Stomach smooth muscle (tissue), 2 donors: ENCODE data around the gene TRPM2.

Experiments used
- H3K27ac ChIP-seq: one replicate; pipeline ENCODE4 v1.7.0; 2013; ENCODE audit warnings: mild to moderate bottlenecking, low read length, inconsistent platforms
- H3K27me3 ChIP-seq, 2 donors: one replicate each; pipeline ENCODE4 v1.7.0; 2013; ENCODE audit warnings: low read length in 2 of 2; ENCODE audit not compliant: insufficient read depth in 2 of 2, control insufficient read depth in 1 of 2
- H3K36me3 ChIP-seq, 2 donors: one replicate each; pipeline ENCODE4 v1.7.0; 2013; ENCODE audit warnings: low read length in 2 of 2; ENCODE audit not compliant: control insufficient read depth in 2 of 2, insufficient read depth in 2 of 2
- H3K4me1 ChIP-seq: one replicate; pipeline ENCODE4 v1.7.0; 2013; ENCODE audit warnings: low read length; ENCODE audit not compliant: control insufficient read depth, insufficient read depth
- H3K4me3 ChIP-seq, 2 donors: one replicate each; pipeline ENCODE4 v1.7.0; 2013; ENCODE audit warnings: low read length in 2 of 2
- H3K9ac ChIP-seq, 2 donors: one replicate each; pipeline ENCODE4 v1.7.0; 2013; ENCODE audit warnings: low read length in 2 of 2, mild to moderate bottlenecking in 1 of 2
- H3K9me3 ChIP-seq, 2 donors: one replicate each; pipeline ENCODE4 v1.7.0; 2013; ENCODE audit warnings: low read length in 2 of 2; ENCODE audit not compliant: control insufficient read depth in 2 of 2
- donor health status: healthy.
- donor health status: Pancreatic carcinoma.

TRPM2 gene

GRCh38 chr21:44329971-44330681 lies 23.3 kb upstream of the TRPM2 start:
- Histone ChIP-seq H3K4me3 (no peak overlapping the region), H3K9ac (no peak overlapping the region), H3K36me3 (peaks cover 3 to 4% of the 10 kb centered on the region in 2 donors), H3K27me3 (no peaks in the 10 kb centered on the region), H3K4me1 (no peaks in the 10 kb centered on the region), H3K9me3 (no peaks in the 10 kb centered on the region), H3K27ac (no peak overlapping the region)

DNA sequence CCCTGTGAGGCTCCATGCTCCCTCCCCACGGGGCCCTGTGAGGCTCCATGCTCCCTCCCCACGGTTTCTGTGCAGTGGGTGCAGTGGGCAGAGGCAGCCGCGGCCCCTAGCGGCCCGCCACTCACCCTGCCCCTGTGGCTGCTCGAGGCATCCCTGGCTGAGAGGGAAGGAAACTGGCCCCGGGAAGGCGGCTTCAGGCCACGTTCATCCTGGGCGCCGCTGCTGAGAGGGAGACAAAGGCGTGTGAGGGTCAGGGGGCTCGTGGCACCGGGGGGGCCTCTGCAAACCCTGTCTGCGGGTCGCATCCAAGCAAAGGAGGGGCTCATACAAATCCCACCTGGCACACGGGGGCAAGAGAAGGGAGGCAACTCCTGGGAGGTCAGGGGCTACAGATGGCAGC lies 22.7 kb upstream of the TRPM2 start:
- H3K27ac ChIP-seq: no peak overlapping the region

GRCh38 chr21:44331209-44331608 lies 22.2 kb upstream of the TRPM2 start:
- no peak overlapping the region for H3K4me3 ChIP-seq
- H3K27me3 ChIP-seq: no peaks in the 10 kb centered on the region
- no peak overlapping the region for H3K27ac ChIP-seq
- peaks cover 5 to 6% of the 10 kb centered on the region in 2 donors for H3K36me3 ChIP-seq
- H3K4me1 ChIP-seq: no peaks in the 10 kb centered on the region
- H3K9ac ChIP-seq: no peak overlapping the region
- H3K9me3 ChIP-seq: no peaks in the 10 kb centered on the region

More for the DNA sequence above, 22.7 kb upstream of the TRPM2 start:
- Histone ChIP-seq H3K9ac (no peak overlapping the region), H3K27me3 (no peaks in the 10 kb centered on the region), H3K4me3 (no peak overlapping the region), H3K4me1 (no peaks in the 10 kb centered on the region), H3K36me3 (peaks cover 3 to 4% of the 10 kb centered on the region in 2 donors), H3K9me3 (no peaks in the 10 kb centered on the region)

GRCh38 chr21:44331650-44332307 lies 21.6 kb upstream of the TRPM2 start:
- Histone ChIP-seq H3K9ac (no peak overlapping the region), H3K4me3 (no peak overlapping the region), H3K36me3 (peaks cover 8% of the 10 kb centered on the region in 2 donors), H3K27me3 (no peaks in the 10 kb centered on the region), H3K9me3 (no peaks in the 10 kb centered on the region), H3K27ac (no peak overlapping the region), H3K4me1 (no peaks in the 10 kb centered on the region)

DNA sequence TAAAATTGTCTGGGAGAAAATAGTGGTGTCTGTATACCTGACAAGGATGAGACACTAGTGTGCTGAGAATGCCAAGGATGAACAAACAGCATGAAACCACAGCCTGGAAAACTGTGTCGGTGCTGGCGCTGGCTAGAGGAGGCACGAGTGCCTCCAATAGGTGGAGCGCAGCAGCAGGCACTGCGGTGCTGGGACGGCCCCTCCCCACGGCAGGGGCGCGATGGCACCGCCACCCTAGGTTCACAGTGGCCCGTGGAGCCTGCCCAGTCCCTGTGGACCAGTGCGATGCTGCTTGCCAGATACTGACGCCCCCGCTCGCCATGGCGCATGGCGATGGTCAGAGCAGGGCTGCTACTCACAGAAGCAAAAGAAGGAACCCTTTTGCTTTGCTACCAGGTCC lies 21.0 kb upstream of the TRPM2 start:
- no peak overlapping the region for H3K27ac ChIP-seq

GRCh38 chr21:44332965-44333364 lies 20.5 kb upstream of the TRPM2 start:
- Histone ChIP-seq H3K27ac (no peak overlapping the region), H3K4me1 (peaks cover 4% of the 10 kb centered on the region), H3K27me3 (no peaks in the 10 kb centered on the region), H3K4me3 (no peak overlapping the region), H3K9ac (no peak overlapping the region), H3K9me3 (no peaks in the 10 kb centered on the region), H3K36me3 (peaks cover 8% of the 10 kb centered on the region in 2 donors)

More for the DNA sequence above, 21.0 kb upstream of the TRPM2 start:
- Histone ChIP-seq H3K36me3 (peaks cover 8% of the 10 kb centered on the region in 2 donors), H3K9me3 (no peaks in the 10 kb centered on the region), H3K27me3 (no peaks in the 10 kb centered on the region), H3K9ac (no peak overlapping the region), H3K4me3 (no peak overlapping the region), H3K4me1 (peaks cover 4% of the 10 kb centered on the region)

- Histone ChIP-seq H3K27ac (no peak overlapping the region), H3K9me3 (no peaks in the 10 kb centered on the region), H3K4me3 (no peak overlapping the region), H3K27me3 (no peaks in the 10 kb centered on the region), H3K9ac (no peak overlapping the region), H3K36me3 (peaks cover 8% of the 10 kb centered on the region in 2 donors), H3K4me1 (peaks cover 10% of the 10 kb centered on the region)
Measured at GRCh38 chr21:44333509-44334328, 19.7 kb upstream of the TRPM2 start.

GRCh38 chr21:44334329-44335030 lies 18.9 kb upstream of the TRPM2 start:
- no peak overlapping the region for H3K9ac ChIP-seq
- H3K4me3 ChIP-seq: no peak overlapping the region
- no peaks in the 10 kb centered on the region for H3K9me3 ChIP-seq
- H3K36me3 ChIP-seq: peaks cover 8% of the 10 kb centered on the region in 2 donors
- H3K4me1 ChIP-seq: peaks cover 10% of the 10 kb centered on the region
- no peaks in the 10 kb centered on the region for H3K27me3 ChIP-seq
- H3K27ac ChIP-seq: no peak overlapping the region

GRCh38 chr21:44335266-44336059 lies 18.0 kb upstream of the TRPM2 start:
- peaks cover 18% of the 10 kb centered on the region for H3K4me1 ChIP-seq
- H3K27me3 ChIP-seq: no peaks in the 10 kb centered on the region
- no peak overlapping the region for H3K4me3 ChIP-seq
- no peak overlapping the region for H3K27ac ChIP-seq
- H3K9ac ChIP-seq: no peak overlapping the region
- no peaks in the 10 kb centered on the region for H3K9me3 ChIP-seq
- peaks cover 8% of the 10 kb centered on the region in 2 donors for H3K36me3 ChIP-seq

- Histone ChIP-seq H3K9me3 (no peaks in the 10 kb centered on the region), H3K36me3 (peaks cover 5 to 7% of the 10 kb centered on the region in 2 donors), H3K9ac (no peak overlapping the region), H3K27me3 (no peaks in the 10 kb centered on the region), H3K4me3 (no peak overlapping the region), H3K4me1 (peaks cover 19% of the 10 kb centered on the region), H3K27ac (peak overlapping the region; percentile 78)
Measured at GRCh38 chr21:44337449-44337848, 16.0 kb upstream of the TRPM2 start.
